T-helper 17 cell (primary cell): ENCODE measurements around the gene KDM2A. TPM values are rescaled to one million over a fixed set of nuclear protein-coding genes. Genes with fewer than 3 reads are reported as not detected.
"Not testable (repeated sequence)": the region's sequence is repeated elsewhere in the genome, so short reads cannot be mapped to it uniquely, and the experiment has no call there.

Source experiments
- ATAC-seq: fragments of 150-1000 bp; cut with Tn5 transposase; 2 replicates; pipeline ENCODE4 v1.10.0; 2021; ENCODE audit warnings: mild to moderate bottlenecking, moderate library complexity
- DNase-seq, 3 donors: peaks; one replicate each; pipeline versions ENCODE4 v3.0.0 to v3.0.0-alpha.2; 2020 to 2021
- H3K9me3 ChIP-seq: one replicate; pipeline ENCODE4 v1.7.0; 2013; ENCODE audit warnings: low read length, mild to moderate bottlenecking; ENCODE audit not compliant: control insufficient read depth, poor library complexity, severe bottlenecking
- H3K27ac Mint-ChIP-seq: one replicate; pipeline ENCODE4 v1.8.0; 2022; ENCODE audit warnings: mild to moderate bottlenecking, moderate library complexity, mixed read lengths
- H3K27me3 Mint-ChIP-seq: one replicate; pipeline ENCODE4 v1.8.0; 2022; ENCODE audit warnings: mixed read lengths
- H3K36me3 Mint-ChIP-seq: one replicate; pipeline ENCODE4 v1.8.0; 2022; ENCODE audit warnings: low read depth, mixed read lengths
- H3K4me1 Mint-ChIP-seq: one replicate; pipeline ENCODE4 v1.8.0; 2022; ENCODE audit warnings: mild to moderate bottlenecking, mixed read lengths
- H3K4me3 Mint-ChIP-seq: one replicate; pipeline ENCODE4 v1.8.0; 2022; ENCODE audit warnings: mild to moderate bottlenecking, moderate library complexity, mixed read lengths
- total RNA-seq, 4 donors: library from RNA in 2 of 4; stranded (reverse) in 2 of 4; gene quantifications; one replicate each; pipeline ENCODE4 v1.2.3 and lab custom pipeline; 2022 to 2026

KDM2A gene
- total RNA-seq, 2 donors from 2014 or later: 366 to 425 TPM

- no peaks in the 10 kb centered on the region for H3K36me3 Mint-ChIP-seq
- no peaks in the 10 kb centered on the region for H3K9me3 ChIP-seq
- ATAC-seq: no peak
- no peak overlapping the region for H3K27ac Mint-ChIP-seq
- H3K4me3 Mint-ChIP-seq: no peak overlapping the region
- no peaks in the 10 kb centered on the region for H3K27me3 Mint-ChIP-seq
- DNase-seq: no peak
- H3K4me1 Mint-ChIP-seq: peaks cover 2% of the 10 kb centered on the region
Observed at GRCh38 chr11:67197606-67198005, 78.5 kb downstream of the KDM2A start.

- not testable (repeated sequence) for H3K4me3 Mint-ChIP-seq, H3K9me3 ChIP-seq, H3K4me1 Mint-ChIP-seq, H3K36me3 Mint-ChIP-seq, H3K27me3 Mint-ChIP-seq, ATAC-seq, H3K27ac Mint-ChIP-seq, DNase-seq
Observed at GRCh38 chr11:67198781-67199180, 79.7 kb downstream of the KDM2A start.

DNA sequence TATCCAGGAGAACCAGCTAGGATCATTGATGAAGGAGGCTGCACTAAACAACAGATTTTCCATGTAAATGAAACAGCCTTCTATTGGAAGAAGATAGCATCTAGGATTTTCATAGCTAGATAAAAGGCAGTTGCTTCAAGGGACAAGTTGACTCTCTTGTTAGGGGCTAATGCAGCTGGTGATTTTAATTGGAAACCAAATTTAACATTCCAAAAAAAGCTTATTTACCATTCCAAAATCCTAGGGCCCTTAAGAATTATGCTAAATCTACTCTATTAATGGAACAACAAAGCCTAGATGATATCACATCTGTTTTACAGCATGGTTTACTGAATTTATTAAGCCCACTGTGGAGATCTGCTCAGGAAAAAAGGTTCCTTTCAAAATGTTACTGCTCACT lies 80.7 kb downstream of the KDM2A start:
- no peak overlapping the region for H3K27ac Mint-ChIP-seq
- no peak for ATAC-seq
- DNase-seq: no peak
- H3K36me3 Mint-ChIP-seq: no peaks in the 10 kb centered on the region
- H3K9me3 ChIP-seq: no peaks in the 10 kb centered on the region
- H3K27me3 Mint-ChIP-seq: no peaks in the 10 kb centered on the region
- no peak overlapping the region for H3K4me3 Mint-ChIP-seq
- H3K4me1 Mint-ChIP-seq: peaks cover 2% of the 10 kb centered on the region

DNA sequence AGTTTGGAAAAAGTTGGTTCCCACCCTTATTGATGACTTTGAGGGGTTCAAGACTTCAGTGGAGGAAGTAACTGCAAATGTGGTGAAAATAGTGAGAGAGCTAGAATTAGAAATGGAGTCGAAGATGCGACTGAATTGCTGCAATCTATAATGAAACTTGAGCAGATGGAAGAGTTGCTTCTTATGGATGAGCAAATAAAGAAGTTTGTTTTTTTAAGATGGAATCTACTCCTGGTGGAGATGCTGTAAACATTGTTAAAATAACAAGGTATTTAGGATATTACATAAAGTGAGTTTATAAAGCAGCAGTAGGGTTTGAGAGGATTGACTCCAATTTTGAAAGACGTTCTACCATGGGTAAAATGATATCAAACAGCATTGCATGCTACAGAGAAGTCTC lies 83.0 kb downstream of the KDM2A start:
- Mint-ChIP-seq H3K27ac (no peak overlapping the region), H3K36me3 (peaks cover 2% of the 10 kb centered on the region), H3K27me3 (no peaks in the 10 kb centered on the region), H3K4me1 (peaks cover 2% of the 10 kb centered on the region), H3K4me3 (no peak overlapping the region)
- no peaks in the 10 kb centered on the region for H3K9me3 ChIP-seq
- DNase-seq: no peak
- no peak for ATAC-seq

DNA sequence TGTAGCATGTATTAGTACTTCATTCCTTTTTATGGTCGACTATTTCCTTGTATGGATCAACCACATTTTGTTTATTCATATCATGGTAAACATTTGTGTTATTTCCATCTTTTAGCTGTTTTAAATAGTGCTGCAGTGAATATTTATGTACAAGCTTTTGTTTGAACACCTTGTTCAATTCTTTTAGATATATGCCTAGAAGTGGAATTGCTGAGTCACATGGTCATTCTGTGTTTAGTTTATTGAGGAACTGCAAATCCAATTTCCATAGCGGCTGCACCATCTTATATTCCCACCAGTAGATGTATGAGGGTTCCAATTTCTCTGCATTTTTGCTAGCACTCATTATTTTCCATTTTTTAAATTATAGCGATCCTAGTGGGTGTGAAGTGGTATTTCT lies 85.8 kb downstream of the KDM2A start:
- H3K9me3 ChIP-seq: no peaks in the 10 kb centered on the region
- DNase-seq: no peak
- ATAC-seq: no peak
- Mint-ChIP-seq H3K27ac (no peak overlapping the region), H3K4me3 (no peak overlapping the region), H3K36me3 (peaks cover 7% of the 10 kb centered on the region), H3K27me3 (no peaks in the 10 kb centered on the region), H3K4me1 (no peaks in the 10 kb centered on the region)

DNA sequence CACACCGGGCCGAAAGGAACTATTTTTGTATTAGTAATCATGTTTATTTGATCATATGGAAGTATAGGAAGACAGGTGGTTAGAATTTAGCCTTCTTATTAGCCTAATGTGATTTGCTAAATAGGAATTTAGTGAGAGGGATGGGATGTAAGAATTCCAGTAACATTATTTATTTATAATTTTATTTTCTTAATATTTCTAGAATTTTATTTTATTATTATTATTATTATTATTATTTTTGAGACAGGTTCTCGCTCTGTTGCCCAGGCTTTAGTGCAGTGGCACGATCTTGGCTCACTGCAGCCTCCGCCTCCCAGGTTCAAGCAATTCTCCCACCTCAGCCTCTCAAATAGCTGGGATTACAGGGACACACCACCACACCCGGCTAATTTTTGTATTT lies 90.2 kb downstream of the KDM2A start:
- not testable (repeated sequence) for H3K4me1 Mint-ChIP-seq, DNase-seq, ATAC-seq, H3K9me3 ChIP-seq, H3K4me3 Mint-ChIP-seq, H3K36me3 Mint-ChIP-seq, H3K27me3 Mint-ChIP-seq, H3K27ac Mint-ChIP-seq

GRCh38 chr11:67211656-67212436 lies 92.8 kb downstream of the KDM2A start:
- Mint-ChIP-seq H3K27me3 (no peaks in the 10 kb centered on the region), H3K36me3 (peaks cover 7% of the 10 kb centered on the region), H3K27ac (peak overlapping the region; percentile 80), H3K4me1 (peaks cover 4% of the 10 kb centered on the region), H3K4me3 (no peak overlapping the region)
- H3K9me3 ChIP-seq: no peaks in the 10 kb centered on the region
- ATAC-seq (no peak), DNase-seq (no peak)

- Mint-ChIP-seq H3K4me3 (no peak overlapping the region), H3K4me1 (peaks cover 4% of the 10 kb centered on the region), H3K27me3 (no peaks in the 10 kb centered on the region), H3K36me3 (peaks cover 3% of the 10 kb centered on the region), H3K27ac (no peak overlapping the region)
- no peaks in the 10 kb centered on the region for H3K9me3 ChIP-seq
- no peak for DNase-seq
- ATAC-seq: peak; percentile 40
Observed at GRCh38 chr11:67213178-67213621, 94.1 kb downstream of the KDM2A start.

GRCh38 chr11:67227726-67228125 lies 108.7 kb downstream of the KDM2A start:
- ATAC-seq: no peak
- no peak for DNase-seq
- Mint-ChIP-seq H3K27ac (no peak overlapping the region), H3K4me1 (peaks cover 4% of the 10 kb centered on the region), H3K27me3 (no peaks in the 10 kb centered on the region), H3K4me3 (no peak overlapping the region), H3K36me3 (no peaks in the 10 kb centered on the region)
- no peaks in the 10 kb centered on the region for H3K9me3 ChIP-seq

DNA sequence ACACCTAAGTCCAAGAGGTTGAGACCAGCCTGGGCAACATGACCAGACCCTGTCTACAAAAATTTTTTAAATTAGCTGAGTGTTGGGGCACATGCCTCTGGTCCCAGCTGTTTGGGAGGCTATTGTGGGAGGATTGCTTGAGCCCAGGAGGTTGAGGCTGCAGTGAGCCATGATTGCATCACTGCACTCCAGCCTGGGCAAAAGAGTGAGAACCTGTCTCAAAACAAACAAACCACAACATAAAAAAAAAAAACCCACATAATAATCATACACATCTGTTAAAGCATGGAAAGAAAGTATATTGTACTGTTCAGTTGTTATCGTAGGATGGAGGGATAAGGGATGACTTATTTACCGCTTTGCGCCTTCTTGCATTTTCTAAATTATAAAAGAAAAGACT lies 111.3 kb downstream of the KDM2A start:
- Mint-ChIP-seq H3K4me1 (peaks cover 13% of the 10 kb centered on the region), H3K36me3 (peaks cover 4% of the 10 kb centered on the region), H3K27me3 (no peaks in the 10 kb centered on the region), H3K27ac (no peak overlapping the region), H3K4me3 (no peak overlapping the region)
- DNase-seq (no peak), ATAC-seq (peak; percentile 30)
- no peaks in the 10 kb centered on the region for H3K9me3 ChIP-seq

- Mint-ChIP-seq H3K4me3 (no peak overlapping the region), H3K27ac (no peak overlapping the region), H3K27me3 (no peaks in the 10 kb centered on the region), H3K36me3 (peaks cover 4% of the 10 kb centered on the region), H3K4me1 (peaks cover 13% of the 10 kb centered on the region)
- DNase-seq: no peak
- no peak for ATAC-seq
- no peaks in the 10 kb centered on the region for H3K9me3 ChIP-seq
Observed at GRCh38 chr11:67230886-67231285, 111.8 kb downstream of the KDM2A start.

- H3K4me3 Mint-ChIP-seq: no peak overlapping the region
- H3K27me3 Mint-ChIP-seq: no peaks in the 10 kb centered on the region
- peak overlapping the region; percentile 84 for H3K27ac Mint-ChIP-seq
- H3K4me1 Mint-ChIP-seq: peaks cover 11% of the 10 kb centered on the region
- DNase-seq (no peak), ATAC-seq (peak; percentile 55)
- peaks cover 4% of the 10 kb centered on the region for H3K36me3 Mint-ChIP-seq
- no peaks in the 10 kb centered on the region for H3K9me3 ChIP-seq
Observed at GRCh38 chr11:67233584-67234190, 114.6 kb downstream of the KDM2A start.

- peak overlapping the region; percentile 39 for H3K4me3 Mint-ChIP-seq
Observed at GRCh38 chr11:67234571-67234970, 115.5 kb downstream of the KDM2A start.

GRCh38 chr11:67237574-67237973 lies 118.5 kb downstream of the KDM2A start:
- H3K4me1 Mint-ChIP-seq: peaks cover 41% of the 10 kb centered on the region
- ATAC-seq: no peak

More at GRCh38 chr11:67234571-67234970, 115.5 kb downstream of the KDM2A start:
- H3K27me3 Mint-ChIP-seq, H3K36me3 Mint-ChIP-seq, ATAC-seq, DNase-seq, H3K9me3 ChIP-seq: not testable (repeated sequence)
- Mint-ChIP-seq H3K27ac (peak overlapping the region; percentile 84), H3K4me1 (peaks cover 20% of the 10 kb centered on the region)

More at GRCh38 chr11:67237574-67237973, 118.5 kb downstream of the KDM2A start:
- Mint-ChIP-seq H3K27me3 (no peaks in the 10 kb centered on the region), H3K4me3 (no peak overlapping the region), H3K36me3 (peaks cover 7% of the 10 kb centered on the region), H3K27ac (no peak overlapping the region)
- no peak for DNase-seq
- H3K9me3 ChIP-seq: no peaks in the 10 kb centered on the region
